Measurements from ENCODE around the gene SMS.

DNA sequence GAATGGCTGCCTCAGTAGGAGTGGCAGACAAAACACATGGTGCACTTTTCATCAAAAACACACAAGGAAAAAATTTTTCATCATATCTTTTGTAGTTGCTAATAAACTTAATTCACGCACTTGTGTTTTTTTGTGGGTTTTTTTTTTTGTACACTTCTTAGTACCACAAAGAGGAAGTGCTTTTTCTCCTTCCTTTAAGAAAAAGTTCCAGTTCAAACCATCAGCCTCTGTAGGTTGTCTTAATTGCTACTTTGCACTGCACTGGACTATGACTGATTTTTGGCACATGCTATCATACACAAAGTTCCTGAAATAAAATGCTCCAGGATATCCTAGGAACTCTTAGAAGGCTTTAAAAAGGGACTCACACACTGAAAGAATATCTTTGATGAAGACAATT, 91.6 kb downstream of the SMS start, which contains the start of gene PHEX:
- TF ChIP-seq POLR2AphosphoS5 (IDR thresholded peaks at IDR 0.05; ENCODE audit: borderline replicate concordance, low read depth, low read length) (no peak), EZH2 (IDR thresholded peaks at IDR 0.05) (no peak), FOXP2 (optimal IDR thresholded peaks at IDR 0.05; ENCODE audit: control extremely low read depth, extremely low read length, insufficient read depth) (no peak)

Measured in SK-N-MC (cell line).